ENCODE results near the gene GLUL.

Gene GLUL

GRCh38 chr1:182391362-182392049 lies at the start of gene GLUL:
Gene GLUL (minus strand): TSS chr1:182391790. CDS start chr1:182388737, 3,053 bp downstream.
- H3K27ac ChIP-seq, result peak within 1 kb of the TSS; percentile 72
- no peaks in the 10 kb centered on the region; the same call in 1 of the 2 replicates for H3K36me3 ChIP-seq (ENCODE audit: insufficient read depth)
- H3K9ac ChIP-seq, result peak within 1 kb of the TSS; percentile 80
- peak within 1 kb of the TSS; percentile 89 for H3K4me2 ChIP-seq
- peaks cover 24% of the 10 kb centered on the region for H3K4me1 ChIP-seq (ENCODE audit: low read depth, poor library complexity, severe bottlenecking)
- no peaks in the 10 kb centered on the region for H3K27me3 ChIP-seq (ENCODE audit: insufficient read depth, low read depth)
- no peaks in the 10 kb centered on the region for H4K20me1 ChIP-seq (ENCODE audit: insufficient read depth)
- H2AFZ ChIP-seq (ENCODE audit: low read depth), result peak within 1 kb of the TSS; percentile 83
- peaks cover 13% of the 10 kb centered on the region for H3K79me2 ChIP-seq (ENCODE audit: insufficient read depth, low read depth)
- no peak for TF ChIP-seq CTCF (conservative IDR thresholded peaks at IDR 0.05; ENCODE audit: low read depth, low read length)
- H3K4me3 ChIP-seq (IDR thresholded peaks at IDR 0.05; ENCODE audit: insufficient read depth, low read depth, low read length), result peak within 1 kb of the TSS; percentile 91

- H3K4me3 ChIP-seq (IDR thresholded peaks at IDR 0.05; ENCODE audit: insufficient read depth, low read depth, low read length), result no peak overlapping the region
- no peaks in the 10 kb centered on the region for H4K20me1 ChIP-seq (ENCODE audit: insufficient read depth)
- H3K4me2 ChIP-seq, result no peak overlapping the region
- no peak overlapping the region for H3K9ac ChIP-seq
- no peak for TF ChIP-seq CTCF (conservative IDR thresholded peaks at IDR 0.05; ENCODE audit: low read depth, low read length)
- H3K27ac ChIP-seq, result no peak overlapping the region
- no peaks in the 10 kb centered on the region for H3K27me3 ChIP-seq (ENCODE audit: insufficient read depth, low read depth)
- no peaks in the 10 kb centered on the region for H3K36me3 ChIP-seq (ENCODE audit: insufficient read depth)
- no peaks in the 10 kb centered on the region for H3K4me1 ChIP-seq (ENCODE audit: low read depth, poor library complexity, severe bottlenecking)
- no peak overlapping the region for H2AFZ ChIP-seq (ENCODE audit: low read depth)
- no peaks in the 10 kb centered on the region for H3K79me2 ChIP-seq (ENCODE audit: insufficient read depth, low read depth)
Observed at GRCh38 chr1:182438326-182438725, 46.7 kb upstream of the GLUL start.

GRCh38 chr1:182433580-182433979 lies 42.0 kb upstream of the GLUL start:
- Histone ChIP-seq H3K4me3 (IDR thresholded peaks at IDR 0.05; ENCODE audit: insufficient read depth, low read depth, low read length) (no peak overlapping the region), H3K4me1 (ENCODE audit: low read depth, poor library complexity, severe bottlenecking) (peaks cover 7% of the 10 kb centered on the region), H3K4me2 (no peak overlapping the region), H3K36me3 (ENCODE audit: insufficient read depth) (no peaks in the 10 kb centered on the region), H4K20me1 (ENCODE audit: insufficient read depth) (no peaks in the 10 kb centered on the region), H2AFZ (ENCODE audit: low read depth) (no peak overlapping the region), H3K9ac (no peak overlapping the region), H3K27ac (no peak overlapping the region), H3K79me2 (ENCODE audit: insufficient read depth, low read depth) (no peaks in the 10 kb centered on the region), H3K27me3 (ENCODE audit: insufficient read depth, low read depth) (no peaks in the 10 kb centered on the region)
- no peak for TF ChIP-seq CTCF (conservative IDR thresholded peaks at IDR 0.05; ENCODE audit: low read depth, low read length)

GRCh38 chr1:182431278-182431677 lies 39.7 kb upstream of the GLUL start:
- no peak overlapping the region for H3K4me2 ChIP-seq

More at GRCh38 chr1:182431278-182431677, 39.7 kb upstream of the GLUL start:
- Histone ChIP-seq H3K27ac (no peak overlapping the region), H2AFZ (ENCODE audit: low read depth) (no peak overlapping the region), H3K9ac (no peak overlapping the region), H3K36me3 (ENCODE audit: insufficient read depth) (no peaks in the 10 kb centered on the region), H3K27me3 (ENCODE audit: insufficient read depth, low read depth) (no peaks in the 10 kb centered on the region), H4K20me1 (ENCODE audit: insufficient read depth) (no peaks in the 10 kb centered on the region), H3K4me3 (IDR thresholded peaks at IDR 0.05; ENCODE audit: insufficient read depth, low read depth, low read length) (no peak overlapping the region), H3K79me2 (ENCODE audit: insufficient read depth, low read depth) (no peaks in the 10 kb centered on the region), H3K4me1 (ENCODE audit: low read depth, poor library complexity, severe bottlenecking) (peaks cover 7% of the 10 kb centered on the region)
- TF ChIP-seq CTCF (conservative IDR thresholded peaks at IDR 0.05; ENCODE audit: low read depth, low read length), result no peak
